GM18858 (cell line): Measurements from ENCODE around the gene TSNAX.

Experiments
- ATAC-seq: cut with Tn5 transposase; IDR thresholded peaks from one replicate; pipeline ENCODE4 v1.9.1; 2021; ENCODE audit not compliant: unreplicated experiment

TSNAX gene

DNA sequence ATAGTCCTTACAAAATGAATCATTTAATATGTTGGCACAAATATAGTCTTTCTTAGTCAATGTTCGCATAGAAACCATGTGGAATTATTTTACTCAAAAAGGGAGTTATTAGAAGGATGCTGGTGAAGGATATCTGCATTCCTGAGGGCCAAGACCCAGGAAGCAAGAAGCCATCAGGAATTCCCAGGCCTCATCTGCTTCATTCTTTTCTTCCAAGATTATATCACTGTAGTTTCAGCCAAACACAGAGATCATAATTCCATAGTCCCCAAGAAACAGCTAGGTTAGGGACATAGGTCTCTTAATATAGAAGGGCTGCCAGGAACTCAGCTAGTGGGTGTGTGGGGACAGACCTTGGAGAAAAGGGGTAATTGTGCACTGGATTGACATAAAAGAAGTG is 69.5 kb downstream of the TSNAX start:
- ATAC-seq = no peak

DNA sequence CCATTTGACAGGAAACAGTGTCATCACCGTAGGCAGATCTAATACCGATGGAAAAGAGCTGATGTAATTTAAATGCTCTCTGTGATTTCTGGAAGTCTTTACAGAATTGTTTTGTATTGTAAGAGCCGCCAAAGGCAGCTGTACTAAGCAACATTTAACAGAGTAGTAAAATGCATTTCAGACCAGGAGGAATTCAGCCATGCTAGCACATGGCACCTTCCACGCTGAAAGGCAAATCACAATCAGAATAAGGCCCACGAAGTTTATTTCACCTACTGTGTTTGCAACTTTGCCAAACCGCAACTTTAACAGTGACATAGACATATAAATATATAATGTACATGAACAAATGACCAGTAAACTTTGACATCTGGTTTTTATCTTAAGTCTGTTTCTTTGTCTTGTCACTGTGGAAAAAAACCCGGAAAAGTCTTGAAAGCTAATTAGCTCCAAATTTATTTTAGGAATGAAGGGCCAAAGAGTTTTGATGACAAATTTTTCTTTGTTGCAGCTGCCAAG is 72.0 kb downstream of the TSNAX start:
- ATAC-seq = no peak

DNA sequence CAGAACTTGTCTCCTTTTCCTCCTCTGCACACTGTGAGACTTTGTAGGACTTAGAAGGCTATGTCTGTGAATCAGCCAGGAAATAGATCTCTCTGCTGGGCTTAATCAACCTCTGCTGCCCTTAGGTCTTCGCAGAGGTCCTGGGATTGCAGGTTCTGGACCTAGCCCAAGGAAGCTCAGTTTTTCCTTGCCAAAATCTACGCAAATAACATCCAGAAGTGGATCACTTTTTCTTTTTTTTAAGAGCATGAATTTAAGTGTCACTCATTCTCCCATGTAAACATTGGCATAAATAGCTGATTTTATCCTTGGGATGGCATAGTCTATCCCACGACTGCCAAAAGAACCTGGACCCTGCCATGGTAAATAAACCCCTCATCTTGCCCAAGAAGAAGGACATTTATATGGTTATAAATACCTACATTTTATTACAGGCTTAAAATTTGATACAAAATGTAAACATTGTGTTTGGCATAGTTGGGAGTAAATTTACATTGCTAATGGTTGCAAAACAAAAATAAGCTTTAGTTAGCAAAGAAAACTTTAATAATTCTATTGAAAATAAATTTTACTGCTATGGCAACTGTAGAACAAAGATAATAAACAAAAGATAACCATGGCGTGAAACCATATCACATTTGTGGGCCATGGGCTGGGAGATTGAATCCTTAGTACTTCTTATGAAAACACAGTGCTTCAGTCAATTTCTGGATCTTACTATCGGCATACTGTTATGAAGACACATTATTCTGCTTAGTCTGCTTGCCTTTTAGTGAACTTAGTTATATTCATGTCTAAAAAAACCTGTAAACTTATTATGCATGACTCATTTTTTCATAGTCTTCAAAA is 73.6 kb downstream of the TSNAX start:
- ATAC-seq = no peak

DNA sequence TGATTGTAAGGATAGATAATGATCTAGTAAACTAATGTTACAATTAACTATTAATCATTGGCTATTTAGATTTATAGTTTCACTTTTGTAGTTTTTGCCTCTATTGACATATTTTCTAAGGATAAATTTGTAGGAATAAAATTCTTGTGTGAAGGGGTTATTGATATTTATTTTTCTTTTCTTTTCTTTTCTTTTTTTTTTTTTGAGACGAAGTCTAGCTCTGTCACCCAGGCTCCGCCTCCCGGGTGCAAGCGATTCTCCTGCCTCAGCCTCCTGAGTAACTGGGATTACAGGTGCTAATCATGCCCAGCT is 74.2 kb downstream of the TSNAX start:
- ATAC-seq = no peak

DNA sequence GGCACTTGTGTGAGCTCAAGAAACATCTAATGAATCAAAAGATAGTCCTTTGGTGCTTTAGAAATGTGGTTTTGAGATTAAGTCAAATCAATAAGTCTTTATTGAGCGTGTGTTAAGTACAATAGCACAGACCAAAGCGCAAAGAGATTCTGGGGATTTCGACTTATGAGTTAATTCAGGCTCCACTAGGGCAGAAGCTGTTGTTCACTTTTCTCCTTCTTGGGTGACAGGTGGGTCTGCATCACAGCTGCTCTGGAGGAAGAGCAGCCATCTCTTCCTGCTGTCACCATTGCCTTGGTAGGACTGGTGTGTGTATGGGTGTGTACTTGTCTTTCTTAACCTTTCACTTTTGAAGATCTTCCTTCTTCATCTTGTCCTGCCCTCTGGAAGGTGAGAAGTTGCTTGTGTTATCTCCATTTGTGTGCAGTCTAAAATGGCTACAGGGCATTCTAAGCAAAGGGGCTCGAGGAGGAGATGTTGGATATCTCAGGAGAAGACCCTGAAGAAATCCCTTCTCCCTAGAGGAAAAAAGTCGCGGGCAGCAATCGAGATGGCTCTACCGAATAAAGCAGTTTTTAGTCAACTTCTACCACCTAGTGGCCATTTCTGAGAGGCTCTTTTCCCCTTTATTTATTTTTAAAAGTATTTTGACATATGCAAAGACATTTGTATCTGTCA is 75.3 kb downstream of the TSNAX start:
- ATAC-seq = no peak

DNA sequence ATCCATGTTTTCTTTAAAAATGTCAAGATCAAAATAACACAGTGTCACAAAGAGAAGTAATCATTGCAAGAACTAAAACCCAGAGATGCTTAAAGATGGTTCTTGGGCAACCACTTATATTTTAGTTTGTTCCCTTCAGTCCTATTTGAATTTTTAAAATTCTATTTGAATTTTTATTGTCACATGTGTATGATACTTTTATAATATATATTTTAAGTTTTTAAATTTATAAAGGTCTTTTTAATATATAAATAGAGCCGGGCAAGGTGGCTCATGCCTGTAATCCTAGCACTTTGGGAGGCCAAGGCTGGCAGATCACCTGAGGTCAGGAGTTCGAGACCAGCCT is 75.8 kb downstream of the TSNAX start:
- ATAC-seq = no peak

DNA sequence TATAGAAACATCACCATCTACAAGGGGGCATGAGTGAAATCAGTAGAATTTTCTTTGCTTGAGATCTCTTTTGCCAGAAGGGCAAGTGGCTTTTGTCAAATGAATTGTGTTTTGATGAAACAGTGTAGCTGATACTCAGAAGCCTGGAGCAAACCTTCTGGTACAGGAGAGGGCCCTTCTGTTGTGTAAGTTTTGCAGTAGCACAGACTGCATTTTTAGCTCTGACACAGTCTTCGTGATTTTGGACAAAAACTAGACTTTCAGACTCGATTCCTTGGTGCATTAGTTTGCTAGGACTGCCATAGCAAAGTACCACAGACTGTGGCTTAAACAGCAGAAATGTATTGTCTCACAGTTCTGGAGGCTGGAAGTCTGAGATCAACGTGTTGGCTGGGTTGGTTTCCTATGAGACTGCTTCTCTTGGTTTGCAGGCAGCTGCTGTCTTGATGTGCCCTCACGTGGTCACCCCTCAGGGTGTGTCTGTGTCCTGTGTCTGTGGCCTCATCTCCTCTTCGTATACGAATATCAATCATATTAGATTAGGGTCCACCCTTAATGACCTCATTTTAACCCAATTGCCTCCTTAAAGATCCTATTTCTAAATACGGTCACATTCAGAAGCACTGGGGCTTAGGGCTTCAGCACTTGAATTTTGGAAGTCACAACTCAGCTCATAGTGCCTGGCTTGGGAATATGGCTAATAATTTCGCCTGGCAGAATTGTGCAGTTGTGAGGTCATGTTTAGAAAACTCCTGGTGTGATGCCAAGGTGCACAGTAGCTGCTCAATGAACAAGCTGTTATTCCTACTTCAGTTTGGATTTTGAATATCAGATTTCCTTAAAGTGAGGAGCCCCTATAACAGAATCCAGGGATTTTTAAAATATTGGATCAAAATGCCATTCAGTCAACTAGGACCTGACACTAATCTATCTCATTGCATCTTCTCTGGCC is 77.0 kb downstream of the TSNAX start:
- no peak for ATAC-seq

DNA sequence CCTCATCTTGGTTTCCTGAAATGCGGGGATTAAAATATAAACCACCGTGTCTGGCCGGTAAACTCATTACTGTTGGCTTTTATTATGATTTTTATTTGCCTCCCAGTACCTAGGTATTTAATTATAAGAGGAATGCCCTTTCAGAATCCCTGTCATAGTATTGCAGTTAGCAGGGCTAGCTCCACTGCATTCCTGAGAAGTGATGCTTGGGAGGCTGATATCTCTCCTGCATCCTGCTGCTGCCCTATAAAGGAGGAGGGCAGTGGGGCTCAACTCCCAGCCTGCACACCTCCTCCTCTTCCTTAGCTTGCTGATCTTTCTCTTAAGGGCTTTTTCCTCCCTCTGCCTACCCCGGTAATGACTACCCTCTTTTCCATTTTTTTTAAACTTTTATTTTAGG is 78.2 kb downstream of the TSNAX start:
- no peak for ATAC-seq

DNA sequence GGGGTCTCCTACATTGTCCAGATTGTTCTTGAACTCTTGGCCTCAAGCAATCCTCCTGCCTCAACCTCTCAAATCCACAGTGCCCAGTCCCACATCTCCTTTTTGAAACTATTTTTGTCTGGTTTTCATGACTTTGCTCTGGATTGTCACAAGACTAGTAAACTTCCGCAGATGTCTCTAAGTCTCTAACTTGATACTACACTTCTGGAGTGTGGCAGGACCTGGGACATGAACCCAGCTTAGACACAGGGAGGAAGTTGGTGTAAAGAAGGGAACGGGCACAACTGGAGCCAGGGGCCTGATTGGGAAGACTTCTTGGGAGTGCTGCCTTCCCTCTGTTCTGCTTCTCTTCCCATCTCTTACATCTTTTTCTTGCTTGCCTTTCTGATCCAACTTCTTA is 81.9 kb downstream of the TSNAX start:
- no peak for ATAC-seq

DNA sequence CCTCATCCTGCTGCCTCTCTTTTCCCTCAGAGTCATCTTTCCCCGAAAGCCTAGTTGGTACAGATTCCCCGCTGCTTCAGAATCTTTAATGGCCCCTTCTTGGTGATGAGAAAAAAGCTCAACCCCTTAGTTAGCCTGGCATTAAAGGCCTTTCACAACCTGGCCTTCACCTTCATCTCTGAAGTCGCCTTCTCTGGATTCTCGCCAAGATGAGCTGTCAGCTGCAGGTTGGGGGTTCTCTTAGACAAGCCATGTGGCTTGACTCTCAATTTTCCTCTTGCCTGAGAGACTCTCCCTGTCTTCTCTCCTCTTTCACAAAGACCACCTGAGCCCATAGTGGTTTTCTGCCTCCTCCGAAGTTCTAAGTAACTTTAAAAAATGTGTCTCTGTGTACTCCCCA is 82.6 kb downstream of the TSNAX start:
- ATAC-seq = no peak

DNA sequence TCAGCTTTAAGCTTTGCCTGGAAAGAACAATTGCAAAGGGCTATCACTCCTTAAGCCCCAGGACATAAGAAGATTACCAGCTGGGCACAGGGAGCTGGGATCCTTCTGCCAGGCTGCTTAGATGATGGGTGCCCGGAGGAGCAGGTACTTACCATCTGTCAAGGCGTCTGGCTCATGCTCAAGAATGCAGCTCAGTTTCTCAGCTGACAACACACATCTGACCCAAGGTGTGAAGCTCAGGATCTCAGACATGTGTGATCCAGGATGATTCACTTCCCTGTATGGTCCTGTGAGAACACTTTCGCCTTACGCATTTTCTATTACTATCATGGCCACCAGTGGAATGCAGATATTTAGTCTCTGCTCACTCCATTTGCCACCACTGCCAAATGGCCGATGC is 83.4 kb downstream of the TSNAX start:
- ATAC-seq = no peak

DNA sequence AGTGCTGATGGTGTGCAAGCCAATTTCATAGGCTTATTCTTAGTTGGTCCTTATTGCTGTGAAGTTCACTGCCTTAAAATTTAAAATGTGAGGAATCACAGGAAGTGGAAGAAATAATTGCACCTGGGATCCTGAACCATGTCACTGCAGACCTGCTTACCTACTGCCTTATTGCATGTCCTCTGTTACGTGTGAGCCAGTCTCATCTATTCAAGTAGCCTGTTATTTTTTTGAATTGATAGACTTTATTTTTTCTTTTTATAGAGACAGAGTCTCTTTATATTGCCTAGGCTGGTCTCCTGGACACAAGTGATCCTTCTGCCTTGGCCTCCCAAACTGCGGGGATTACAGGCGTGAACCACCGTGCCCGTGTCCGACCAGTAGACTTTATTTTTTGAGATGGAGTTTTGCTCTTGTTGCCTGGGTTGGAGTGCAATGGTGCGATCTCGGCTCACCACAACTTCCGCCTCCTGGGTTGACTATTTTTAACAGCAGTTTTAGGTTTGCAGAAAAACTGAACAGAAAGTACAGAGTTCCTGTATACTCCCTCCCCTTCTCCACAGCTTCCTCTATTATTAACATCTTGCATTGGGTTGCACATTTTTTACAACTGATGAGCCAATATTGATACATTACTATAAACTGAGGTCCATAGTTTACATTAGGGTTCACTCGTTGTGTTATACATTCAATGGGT is 84.1 kb downstream of the TSNAX start:
- peak; percentile 97 for ATAC-seq

DNA sequence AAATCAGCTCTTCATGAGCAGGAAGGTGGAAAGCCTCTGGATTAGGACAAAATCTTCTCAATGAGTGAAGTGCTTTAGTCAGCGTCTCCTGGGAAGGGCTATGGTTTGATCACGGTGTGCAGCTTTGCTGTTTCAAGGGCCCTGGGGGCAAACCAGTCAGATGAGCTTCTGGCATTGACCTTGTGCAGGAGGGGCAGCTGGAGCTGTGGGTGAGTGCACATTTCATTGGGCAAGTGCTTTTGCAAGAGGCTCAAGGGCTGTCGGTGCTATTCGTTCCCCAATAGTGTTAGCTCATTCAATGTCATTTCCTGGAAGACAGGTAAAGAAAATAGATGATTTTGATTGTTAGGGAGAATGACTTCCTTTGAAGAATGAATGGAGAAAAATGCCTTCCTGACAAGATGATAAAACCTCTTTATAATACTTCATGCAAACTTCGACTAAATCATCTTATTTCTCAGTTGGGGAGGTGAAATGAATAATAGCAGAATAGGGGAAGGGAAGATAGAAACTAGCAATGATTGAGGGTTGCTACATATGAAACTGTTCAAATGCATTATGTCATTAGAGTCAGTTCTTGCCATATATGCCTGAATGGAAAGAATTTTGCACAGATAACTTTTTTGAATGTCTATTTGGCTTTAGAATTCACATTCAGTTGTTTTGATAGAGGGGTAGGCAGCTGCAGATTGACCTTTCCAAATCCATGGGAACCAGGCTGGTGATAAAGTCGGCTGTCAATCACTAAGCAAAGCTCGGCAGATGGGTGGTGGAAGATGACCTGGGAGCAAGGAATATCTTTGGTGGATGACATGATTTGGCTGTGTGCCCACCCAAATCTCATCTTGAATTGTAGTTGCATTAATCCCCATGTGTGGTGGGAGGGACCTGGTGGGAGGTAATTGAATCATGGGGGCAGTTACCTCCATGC is 85.2 kb downstream of the TSNAX start:
- ATAC-seq = no peak
